ENCODE results near the gene ACOX1.

DNA sequence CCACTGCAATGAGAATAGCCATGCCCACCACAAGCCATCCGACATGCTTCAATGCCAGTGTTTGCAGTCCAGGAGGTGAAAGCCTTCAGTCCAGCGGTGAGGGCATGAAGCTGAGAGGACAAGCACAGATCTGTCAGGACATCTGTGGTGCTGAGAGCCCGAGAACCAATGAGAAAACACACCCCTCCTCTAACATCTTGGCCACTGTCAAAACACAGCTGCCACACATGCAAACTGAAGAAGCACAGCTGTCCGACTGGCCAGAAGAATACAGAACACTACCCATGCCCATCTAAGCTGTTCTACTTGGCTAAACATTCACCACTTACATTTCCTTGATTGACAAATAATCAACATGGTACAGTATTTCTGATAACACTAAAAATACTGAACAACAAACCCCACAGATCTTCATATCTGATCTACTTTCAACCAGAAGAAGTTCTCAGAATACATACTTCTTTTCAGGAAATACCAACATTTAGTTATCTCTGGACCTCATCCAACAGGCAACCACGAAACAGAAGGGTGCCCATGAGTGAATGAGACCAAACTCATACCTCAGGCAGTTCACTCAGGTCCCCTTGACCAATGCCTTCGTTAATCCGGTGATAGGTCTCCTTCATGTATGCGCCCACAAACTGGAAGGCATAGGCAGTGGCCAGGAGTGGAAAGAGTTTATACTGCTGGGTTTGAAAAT is 28.0 kb downstream of the ACOX1 start:
- TF ChIP-seq, protein P1, sequence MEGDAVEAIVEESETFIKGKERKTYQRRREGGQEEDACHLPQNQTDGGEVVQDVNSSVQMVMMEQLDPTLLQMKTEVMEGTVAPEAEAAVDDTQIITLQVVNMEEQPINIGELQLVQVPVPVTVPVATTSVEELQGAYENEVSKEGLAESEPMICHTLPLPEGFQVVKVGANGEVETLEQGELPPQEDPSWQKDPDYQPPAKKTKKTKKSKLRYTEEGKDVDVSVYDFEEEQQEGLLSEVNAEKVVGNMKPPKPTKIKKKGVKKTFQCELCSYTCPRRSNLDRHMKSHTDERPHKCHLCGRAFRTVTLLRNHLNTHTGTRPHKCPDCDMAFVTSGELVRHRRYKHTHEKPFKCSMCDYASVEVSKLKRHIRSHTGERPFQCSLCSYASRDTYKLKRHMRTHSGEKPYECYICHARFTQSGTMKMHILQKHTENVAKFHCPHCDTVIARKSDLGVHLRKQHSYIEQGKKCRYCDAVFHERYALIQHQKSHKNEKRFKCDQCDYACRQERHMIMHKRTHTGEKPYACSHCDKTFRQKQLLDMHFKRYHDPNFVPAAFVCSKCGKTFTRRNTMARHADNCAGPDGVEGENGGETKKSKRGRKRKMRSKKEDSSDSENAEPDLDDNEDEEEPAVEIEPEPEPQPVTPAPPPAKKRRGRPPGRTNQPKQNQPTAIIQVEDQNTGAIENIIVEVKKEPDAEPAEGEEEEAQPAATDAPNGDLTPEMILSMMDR (IDR thresholded peaks at IDR 0.05; ENCODE audit: low read depth, low read length, missing input control): no peak
- TF ChIP-seq RAD21 (IDR thresholded peaks at IDR 0.05): no peak
- no peak for TF ChIP-seq GABPA (IDR thresholded peaks at IDR 0.05 in 1 of 2, conservative IDR thresholded peaks at IDR 0.05 in 1 of 2)
- TF ChIP-seq, protein P2, sequence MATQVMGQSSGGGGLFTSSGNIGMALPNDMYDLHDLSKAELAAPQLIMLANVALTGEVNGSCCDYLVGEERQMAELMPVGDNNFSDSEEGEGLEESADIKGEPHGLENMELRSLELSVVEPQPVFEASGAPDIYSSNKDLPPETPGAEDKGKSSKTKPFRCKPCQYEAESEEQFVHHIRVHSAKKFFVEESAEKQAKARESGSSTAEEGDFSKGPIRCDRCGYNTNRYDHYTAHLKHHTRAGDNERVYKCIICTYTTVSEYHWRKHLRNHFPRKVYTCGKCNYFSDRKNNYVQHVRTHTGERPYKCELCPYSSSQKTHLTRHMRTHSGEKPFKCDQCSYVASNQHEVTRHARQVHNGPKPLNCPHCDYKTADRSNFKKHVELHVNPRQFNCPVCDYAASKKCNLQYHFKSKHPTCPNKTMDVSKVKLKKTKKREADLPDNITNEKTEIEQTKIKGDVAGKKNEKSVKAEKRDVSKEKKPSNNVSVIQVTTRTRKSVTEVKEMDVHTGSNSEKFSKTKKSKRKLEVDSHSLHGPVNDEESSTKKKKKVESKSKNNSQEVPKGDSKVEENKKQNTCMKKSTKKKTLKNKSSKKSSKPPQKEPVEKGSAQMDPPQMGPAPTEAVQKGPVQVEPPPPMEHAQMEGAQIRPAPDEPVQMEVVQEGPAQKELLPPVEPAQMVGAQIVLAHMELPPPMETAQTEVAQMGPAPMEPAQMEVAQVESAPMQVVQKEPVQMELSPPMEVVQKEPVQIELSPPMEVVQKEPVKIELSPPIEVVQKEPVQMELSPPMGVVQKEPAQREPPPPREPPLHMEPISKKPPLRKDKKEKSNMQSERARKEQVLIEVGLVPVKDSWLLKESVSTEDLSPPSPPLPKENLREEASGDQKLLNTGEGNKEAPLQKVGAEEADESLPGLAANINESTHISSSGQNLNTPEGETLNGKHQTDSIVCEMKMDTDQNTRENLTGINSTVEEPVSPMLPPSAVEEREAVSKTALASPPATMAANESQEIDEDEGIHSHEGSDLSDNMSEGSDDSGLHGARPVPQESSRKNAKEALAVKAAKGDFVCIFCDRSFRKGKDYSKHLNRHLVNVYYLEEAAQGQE (IDR thresholded peaks at IDR 0.05): no peak
- no peak for TF ChIP-seq YY1 (IDR thresholded peaks at IDR 0.05)
